Peyer's patch (tissue), 4 donors: ENCODE data around the gene CDK10.

Experiments used
- CTCF ChIP-seq, 6 experiments: fragments of 450-650 bp in 4 of 6; fragments of 200-600 bp in 2 of 6; sonication (generic) in 1 of 6; IDR thresholded peaks; one replicate each; pipeline ENCODE4 v1.5.1; 2017 to 2019; ENCODE audit warnings: antibody characterized with exemption in 6 of 6, mild to moderate bottlenecking in 3 of 6, moderate library complexity in 1 of 6
- POLR2A ChIP-seq, 2 donors: fragments of 450-650 bp; IDR thresholded peaks; one replicate each; pipeline ENCODE4 v1.5.1; 2017; ENCODE audit warnings: antibody characterized with exemption in 2 of 2, mild to moderate bottlenecking in 2 of 2, moderate library complexity in 2 of 2

GRCh38 chr16:89696670-89697128 is 10.2 kb downstream of the CDK10 start:
- TF ChIP-seq CTCF (IDR thresholded peaks at IDR 0.05) = no peak
- TF ChIP-seq POLR2A (IDR thresholded peaks at IDR 0.05) = no peak
